HG03460 (cell line): Measurements from ENCODE around the gene CCDC77.
"Not testable (repeated sequence)": the region's sequence is repeated elsewhere in the genome, so short reads cannot be mapped to it uniquely, and the experiment has no call there.

Experiments
- ATAC-seq: cut with Tn5 transposase; IDR thresholded peaks from one replicate; pipeline ENCODE4 v1.9.1; 2021; ENCODE audit not compliant: unreplicated experiment

CCDC77 gene

DNA sequence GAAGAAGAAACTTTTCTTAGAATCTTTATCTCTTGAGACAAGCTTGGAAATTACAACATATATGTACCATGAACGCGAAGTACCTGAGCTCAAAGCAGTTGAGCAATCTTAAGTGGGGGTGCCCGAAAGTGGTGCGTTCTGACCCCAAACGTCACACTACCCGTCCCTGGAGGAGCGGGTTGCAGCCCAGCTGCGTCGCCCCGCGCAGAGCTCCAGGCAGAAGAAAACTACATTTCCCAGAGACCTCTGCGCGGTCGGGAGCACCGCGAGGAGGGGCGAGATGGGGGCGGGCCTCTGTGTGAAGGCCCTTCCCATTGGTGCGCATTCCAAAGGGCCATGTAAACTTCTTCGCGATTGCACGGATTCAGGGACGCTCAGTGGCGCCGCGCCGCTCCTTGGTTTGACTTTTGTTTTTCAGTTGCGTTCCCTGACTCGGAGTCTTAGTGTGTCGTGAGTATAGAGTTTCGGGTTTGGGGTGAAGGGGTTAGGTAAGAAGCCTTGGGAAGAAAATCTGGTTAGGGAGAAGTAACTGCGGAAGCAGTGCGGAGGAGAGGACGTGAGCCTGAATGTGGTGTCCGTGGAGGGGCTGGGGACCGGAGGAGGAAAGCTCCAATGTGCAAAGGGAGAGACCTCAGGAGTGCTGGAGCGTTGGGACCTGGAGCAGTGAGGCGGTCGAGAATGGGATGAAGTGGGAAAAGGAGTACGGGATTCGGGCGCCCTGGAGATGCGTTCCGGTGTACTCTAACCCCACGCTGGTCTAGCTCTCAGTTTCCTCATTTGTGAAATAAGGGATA, at the start of gene CCDC77:
CCDC77 (plus strand) TSS at position 410 of the 794 bp plus-strand sequence. CDS start 7,740 bp downstream, outside the sequence.
- ATAC-seq, result peak; percentile 97

GRCh38 chr12:356276-356988, 45.0 kb upstream of the CCDC77 start:
- no peak for ATAC-seq

- no peak for ATAC-seq
Measured at GRCh38 chr12:359091-359490, 42.4 kb upstream of the CCDC77 start.

DNA sequence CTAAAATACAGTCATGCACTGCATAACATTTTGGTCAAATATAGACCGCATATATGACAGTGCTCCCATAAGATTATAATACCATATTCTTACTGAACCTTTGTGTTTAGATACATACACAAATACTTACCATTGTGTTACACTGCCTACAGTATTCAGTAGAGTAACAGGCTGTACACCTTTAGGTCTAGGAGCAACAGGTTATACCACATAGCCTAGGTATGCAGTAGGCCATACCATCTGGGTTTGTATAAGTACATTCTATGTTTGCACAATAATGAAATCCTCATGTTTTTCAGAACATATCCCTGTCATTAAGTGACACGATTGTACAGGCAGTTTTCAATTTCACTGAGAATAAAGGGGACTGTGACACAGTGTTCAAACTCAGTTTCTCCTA, 34.6 kb upstream of the CCDC77 start:
- no peak for ATAC-seq

DNA sequence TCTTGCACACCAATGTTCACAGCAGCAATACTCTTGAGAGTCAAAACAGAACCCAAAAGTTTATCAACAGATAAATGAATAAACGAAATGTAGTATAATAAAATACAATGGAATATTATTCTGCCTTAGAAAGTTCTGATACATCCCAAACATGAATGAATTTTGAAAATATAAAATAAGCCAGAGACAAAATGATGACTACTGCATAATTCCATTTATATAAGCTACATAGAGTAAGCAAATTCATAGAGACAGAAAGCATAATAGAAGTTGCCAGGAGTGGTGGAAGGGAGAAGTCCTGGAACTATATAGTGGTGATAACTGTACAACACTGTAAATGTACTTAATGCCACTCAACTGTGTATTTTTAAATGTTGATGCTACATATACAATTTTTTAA, 33.5 kb upstream of the CCDC77 start:
- ATAC-seq, result no peak

DNA sequence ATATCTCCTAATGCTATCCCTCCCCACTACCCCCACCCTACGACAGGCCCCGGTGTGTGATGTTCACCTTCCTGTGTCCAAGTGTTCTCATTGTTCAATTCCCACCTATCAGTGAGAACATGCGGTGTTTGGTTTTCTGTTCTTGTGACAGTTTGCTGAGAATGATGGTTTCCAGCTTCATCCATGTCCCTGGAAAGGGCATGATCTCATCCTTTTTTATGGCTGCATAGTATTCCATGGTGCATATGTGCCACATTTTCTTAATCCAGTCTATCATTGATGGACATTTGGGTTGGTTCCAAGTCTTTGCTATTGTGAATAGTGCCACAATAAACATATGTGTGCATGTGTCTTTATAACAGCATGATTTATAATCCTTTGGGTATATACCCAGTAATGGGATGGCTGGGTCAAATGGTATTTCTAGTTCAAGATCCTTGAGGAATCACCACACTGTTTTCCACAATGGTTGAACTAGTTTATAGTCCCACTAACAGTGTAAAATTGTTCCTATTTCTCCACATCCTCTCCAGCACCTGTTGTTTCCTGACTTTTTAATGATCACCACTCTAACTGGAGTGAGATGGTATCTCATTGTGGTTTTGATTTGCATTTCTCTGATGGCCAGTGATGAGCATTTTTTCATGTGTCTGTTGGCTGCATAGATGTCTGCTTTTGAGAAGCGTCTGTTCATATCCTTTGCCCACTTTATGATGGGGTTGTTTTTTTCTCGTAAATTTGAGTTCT, 30.5 kb upstream of the CCDC77 start:
- not testable (repeated sequence) for ATAC-seq

DNA sequence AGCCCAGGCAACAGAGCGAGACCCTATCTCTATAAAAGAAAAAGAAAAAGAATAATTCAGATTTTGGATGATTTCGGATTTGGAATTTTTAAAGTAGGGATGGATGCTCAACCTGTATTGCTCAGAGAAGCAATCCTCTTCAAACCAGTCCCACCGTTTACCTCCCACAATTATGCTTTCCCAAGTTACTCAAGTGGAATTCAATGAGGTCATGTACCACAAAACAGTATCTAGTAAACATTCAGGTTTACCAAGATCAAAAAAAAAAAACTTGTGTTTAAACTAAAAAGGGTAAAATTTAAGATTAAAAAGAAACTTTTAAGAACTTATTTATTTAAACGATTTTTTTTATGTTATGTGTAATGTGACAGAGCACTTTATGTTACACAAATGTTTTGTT, 14.8 kb upstream of the CCDC77 start:
- ATAC-seq, result no peak

- ATAC-seq, result no peak
Measured at GRCh38 chr12:388012-388411, 13.4 kb upstream of the CCDC77 start.

GRCh38 chr12:388541-389141, 12.8 kb upstream of the CCDC77 start:
- ATAC-seq, result peak; percentile 26

GRCh38 chr12:389142-390096, 12.0 kb upstream of the CCDC77 start, which contains the start of gene KDM5A:
TSS of gene KDM5A (minus strand) at chr12:389320. CDS start at chr12:389091, 229 bp downstream.
- peak; percentile 94 for ATAC-seq

GRCh38 chr12:400828-401227, 616 bp upstream of the CCDC77 start:
- ATAC-seq, result no peak

DNA sequence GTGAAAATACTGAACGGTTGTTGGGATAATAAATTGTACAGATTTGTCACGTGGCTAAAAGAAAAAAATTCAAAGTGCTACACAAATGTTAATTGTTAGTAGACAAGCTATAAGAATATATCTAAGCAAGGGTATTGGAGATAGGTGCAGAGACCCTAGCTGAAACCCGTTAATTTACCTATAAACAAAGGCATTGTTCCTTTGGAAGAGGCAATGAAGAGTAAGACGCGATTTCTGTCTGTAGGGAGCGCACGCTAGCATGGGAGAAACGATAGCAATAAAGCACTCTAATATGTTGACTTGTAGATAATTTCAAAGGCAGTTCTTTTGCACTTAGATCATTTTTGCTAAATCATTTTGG, 565 bp downstream of the CCDC77 start:
- no peak for ATAC-seq

- ATAC-seq, result no peak
Measured at GRCh38 chr12:414859-415258, 13.4 kb downstream of the CCDC77 start.

DNA sequence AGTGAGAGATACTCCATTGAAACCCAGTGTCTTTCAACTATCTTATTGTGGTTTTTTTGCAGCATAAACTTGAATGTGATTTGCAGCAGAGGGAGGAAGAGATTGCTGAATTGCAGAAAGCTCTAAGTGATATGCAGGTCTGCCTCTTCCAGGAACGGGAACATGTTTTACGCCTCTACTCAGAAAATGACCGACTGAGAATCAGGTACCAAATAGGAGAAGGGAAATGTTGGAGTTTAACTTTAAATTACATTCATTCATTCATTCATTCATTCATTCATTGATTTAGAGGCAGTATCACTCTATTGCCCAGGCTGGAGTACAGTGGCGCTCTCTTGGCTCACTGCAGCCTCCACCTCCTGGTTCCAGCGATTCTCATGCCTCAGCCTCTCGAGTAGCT, 17.0 kb downstream of the CCDC77 start:
- ATAC-seq, result no peak

GRCh38 chr12:422526-422925, 21.1 kb downstream of the CCDC77 start:
- ATAC-seq, result no peak

GRCh38 chr12:435737-436136, 34.3 kb downstream of the CCDC77 start:
- not testable (repeated sequence) for ATAC-seq

DNA sequence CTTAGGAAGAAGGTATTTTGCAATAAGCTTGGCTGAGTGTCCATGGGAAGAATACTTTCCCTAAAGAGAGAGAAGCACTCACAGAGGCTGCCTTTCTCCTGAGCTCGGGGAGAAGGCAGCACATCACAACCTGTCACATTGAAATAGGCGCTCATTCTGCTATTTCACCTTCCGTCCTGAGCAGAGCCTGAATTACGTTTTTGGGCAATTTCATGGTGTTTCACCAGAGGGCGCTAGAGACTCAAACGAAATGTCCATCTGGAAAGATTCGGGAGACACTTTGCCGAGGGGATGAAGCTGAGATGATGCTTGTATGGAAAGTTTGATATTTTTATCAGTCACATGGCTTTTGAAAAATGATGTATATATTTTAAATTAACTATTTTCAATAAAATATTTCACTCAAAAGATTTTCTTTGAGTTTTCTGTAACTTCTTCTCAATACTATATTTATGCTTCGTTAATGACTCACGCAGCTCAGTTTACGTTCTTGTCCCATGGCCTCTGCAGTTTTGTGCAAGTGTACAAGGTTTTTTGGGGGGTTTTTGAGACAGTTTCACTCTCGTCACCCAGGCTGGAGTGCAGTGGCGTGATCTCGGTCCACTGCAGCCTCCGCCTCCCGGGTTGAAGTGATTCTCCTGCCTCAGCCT, 40.9 kb downstream of the CCDC77 start:
- ATAC-seq, result no peak

- ATAC-seq, result no peak
Measured at GRCh38 chr12:447141-447540, 45.7 kb downstream of the CCDC77 start.

DNA sequence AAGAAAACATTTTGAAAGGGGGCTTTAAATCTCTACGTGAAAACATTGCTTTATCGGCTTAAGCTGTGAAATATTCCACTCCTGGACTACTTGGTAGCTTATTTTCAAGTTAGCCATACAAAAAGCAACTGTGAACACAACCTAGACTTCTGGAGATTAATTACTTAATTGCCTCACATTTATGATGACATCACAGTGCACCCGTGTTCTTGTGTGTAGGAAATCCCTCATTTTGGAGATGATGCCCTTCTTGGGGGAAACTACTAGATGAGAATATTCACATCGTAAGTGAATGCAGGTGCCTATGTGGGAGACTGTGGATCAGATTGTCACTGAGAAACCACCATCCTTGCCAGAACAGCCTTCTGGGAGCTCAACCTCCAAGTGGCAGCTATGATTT, 47.8 kb downstream of the CCDC77 start:
- no peak for ATAC-seq

DNA sequence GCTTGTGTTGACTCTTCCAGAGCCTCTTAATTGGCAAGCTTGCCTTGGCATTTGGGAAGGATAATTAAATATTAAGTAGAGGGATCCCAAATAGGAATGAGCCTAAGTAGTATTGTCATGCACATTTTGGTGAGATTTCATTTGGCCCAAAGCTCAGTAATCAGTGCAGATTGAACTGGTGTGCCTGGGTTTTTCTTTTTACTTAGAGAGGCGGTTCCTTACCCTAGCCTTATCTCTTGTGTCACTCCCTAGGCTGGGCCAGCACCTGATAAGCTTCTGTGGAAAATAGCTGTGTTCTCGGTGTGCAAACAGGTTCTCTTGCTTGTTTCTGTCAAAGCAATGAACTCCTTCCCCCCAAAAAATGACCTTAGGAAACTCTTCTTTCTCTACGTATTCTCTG, 49.0 kb downstream of the CCDC77 start:
- ATAC-seq, result no peak
